Measurements from ENCODE around the gene SMPDL3A.
A peak's percentile ranks its signal among the peaks of the same experiment; 100 is the strongest.
"Not testable (repeated sequence)": the region's sequence is repeated elsewhere in the genome, so short reads cannot be mapped to it uniquely, and the experiment has no call there.

SMPDL3A gene, protein sequence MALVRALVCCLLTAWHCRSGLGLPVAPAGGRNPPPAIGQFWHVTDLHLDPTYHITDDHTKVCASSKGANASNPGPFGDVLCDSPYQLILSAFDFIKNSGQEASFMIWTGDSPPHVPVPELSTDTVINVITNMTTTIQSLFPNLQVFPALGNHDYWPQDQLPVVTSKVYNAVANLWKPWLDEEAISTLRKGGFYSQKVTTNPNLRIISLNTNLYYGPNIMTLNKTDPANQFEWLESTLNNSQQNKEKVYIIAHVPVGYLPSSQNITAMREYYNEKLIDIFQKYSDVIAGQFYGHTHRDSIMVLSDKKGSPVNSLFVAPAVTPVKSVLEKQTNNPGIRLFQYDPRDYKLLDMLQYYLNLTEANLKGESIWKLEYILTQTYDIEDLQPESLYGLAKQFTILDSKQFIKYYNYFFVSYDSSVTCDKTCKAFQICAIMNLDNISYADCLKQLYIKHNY

GRCh38 chr6:122789182-122790027 is at the start of gene SMPDL3A:
Gene SMPDL3A, plus strand, starts transcription at chr6:122789258. Its CDS starts 89 bp downstream, at chr6:122789347.
- DNase-seq (ENCODE audit: low read depth in 1 of 2, low spot score in 1 of 2) = peak; percentile 33 to 73
- TF ChIP-seq JUND (IDR thresholded peaks at IDR 0.05; ENCODE audit: low read depth) = no peak
- in situ Hi-C loops (cut with HindIII; ENCODE audit: low pct_unique_long_range_greater_than_20kb, low sequenced_read_pairs) = no loop called here

DNA sequence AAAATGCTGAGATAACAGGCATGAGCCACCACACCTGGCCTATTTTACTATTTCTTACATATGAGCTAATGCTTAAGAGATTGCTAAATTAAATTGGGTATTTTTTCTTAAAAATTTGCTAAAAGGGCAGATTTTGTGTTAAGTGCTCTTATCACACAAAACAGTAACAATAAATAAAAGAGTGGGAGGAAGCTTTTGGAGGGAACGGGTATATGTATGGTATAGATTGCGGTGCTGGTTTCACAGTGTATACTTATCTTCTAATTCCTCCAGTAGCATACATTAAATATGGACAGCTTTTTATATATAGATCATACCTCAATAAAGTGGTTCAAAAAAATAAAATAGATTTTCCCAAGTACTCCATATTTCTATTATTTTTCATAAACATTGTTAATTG is 49.0 kb upstream of the SMPDL3A start:
- in situ Hi-C loops (cut with HindIII; ENCODE audit: low pct_unique_long_range_greater_than_20kb, low sequenced_read_pairs) = no loop called here
- DNase-seq (ENCODE audit: low read depth in 1 of 2, low spot score in 1 of 2) = no peak
- no peak for TF ChIP-seq JUND (IDR thresholded peaks at IDR 0.05; ENCODE audit: low read depth)

- DNase-seq (ENCODE audit: low read depth in 1 of 2, low spot score in 1 of 2) = no peak
- in situ Hi-C loops (cut with HindIII; ENCODE audit: low pct_unique_long_range_greater_than_20kb, low sequenced_read_pairs) = no loop called here
- no peak for TF ChIP-seq JUND (IDR thresholded peaks at IDR 0.05; ENCODE audit: low read depth)
Observed at GRCh38 chr6:122740936-122741335, 48.1 kb upstream of the SMPDL3A start.

- peak in 1 of 2 experiments; percentile 23 for DNase-seq (ENCODE audit: low read depth in 1 of 2, low spot score in 1 of 2)
- in situ Hi-C loops (cut with HindIII; ENCODE audit: low pct_unique_long_range_greater_than_20kb, low sequenced_read_pairs) = not testable (repeated sequence)
Observed at GRCh38 chr6:122744247-122744646, 44.8 kb upstream of the SMPDL3A start.

DNA sequence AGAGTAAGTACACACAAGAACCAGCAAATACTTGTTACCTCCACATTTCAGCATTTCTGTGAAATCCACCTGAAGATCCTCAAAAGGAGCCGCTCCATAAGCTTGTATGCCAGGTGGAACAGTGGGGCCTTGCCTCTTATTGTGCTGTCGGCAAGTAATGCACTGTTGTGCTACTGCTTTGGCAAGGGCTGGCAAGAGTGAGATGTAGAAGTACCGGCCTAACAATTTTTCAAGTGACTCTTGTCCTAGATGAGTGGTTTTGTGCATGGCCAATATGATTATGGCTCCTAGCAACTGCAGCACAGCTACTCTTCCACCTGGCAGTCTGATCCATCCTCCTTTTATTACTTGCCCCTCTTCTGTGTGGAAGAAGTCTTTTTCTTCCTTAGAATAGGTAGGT is 44.2 kb upstream of the SMPDL3A start:
- DNase-seq (ENCODE audit: low read depth in 1 of 2, low spot score in 1 of 2); in situ Hi-C loops (cut with HindIII; ENCODE audit: low pct_unique_long_range_greater_than_20kb, low sequenced_read_pairs): not testable (repeated sequence)

DNA sequence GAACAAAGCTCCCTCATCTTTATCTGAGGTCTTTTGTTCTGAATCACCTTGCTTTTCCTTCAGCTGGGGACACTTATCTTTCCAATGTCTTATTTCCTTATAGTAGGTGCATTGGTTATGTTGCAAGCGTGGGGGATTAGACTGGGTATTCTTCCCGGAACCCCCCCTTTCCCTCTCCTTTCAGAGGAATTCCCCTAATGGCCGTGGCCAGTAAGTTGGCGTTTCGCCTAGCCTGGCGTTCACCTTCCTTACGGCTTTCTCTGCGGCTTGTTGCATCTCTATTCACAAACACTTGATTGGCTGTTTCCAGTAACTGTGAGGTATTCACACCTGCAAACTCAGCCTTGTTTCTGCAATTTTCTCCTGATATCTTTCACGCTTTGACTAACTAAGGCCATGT is 42.4 kb upstream of the SMPDL3A start:
- DNase-seq (ENCODE audit: low read depth in 1 of 2, low spot score in 1 of 2) = no peak
- in situ Hi-C loops (cut with HindIII; ENCODE audit: low pct_unique_long_range_greater_than_20kb, low sequenced_read_pairs) = no loop called here
- TF ChIP-seq JUND (IDR thresholded peaks at IDR 0.05; ENCODE audit: low read depth) = no peak

DNA sequence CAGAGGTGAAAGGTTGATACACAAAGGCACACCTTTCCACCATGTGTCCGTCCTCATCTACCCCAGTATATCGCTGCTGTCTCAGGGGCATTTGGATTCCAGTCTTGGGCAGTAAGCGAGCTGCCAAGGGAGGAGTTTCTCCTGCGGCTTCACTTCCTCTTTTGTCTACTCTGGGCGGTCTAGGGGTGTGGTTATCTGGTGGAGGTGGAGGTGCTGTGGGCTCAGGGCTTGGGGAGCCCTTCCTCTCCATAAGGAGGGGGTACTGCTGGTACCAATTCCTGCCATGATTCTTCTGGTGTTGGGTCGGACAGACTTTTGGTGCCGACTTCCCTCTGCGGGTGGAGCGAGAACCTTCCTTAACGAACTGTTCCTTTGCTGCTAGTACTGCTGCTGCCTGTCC is 41.5 kb upstream of the SMPDL3A start:
- in situ Hi-C loops (cut with HindIII; ENCODE audit: low pct_unique_long_range_greater_than_20kb, low sequenced_read_pairs) = no loop called here
- DNase-seq (ENCODE audit: low read depth in 1 of 2, low spot score in 1 of 2) = no peak
- TF ChIP-seq JUND (IDR thresholded peaks at IDR 0.05; ENCODE audit: low read depth) = no peak

GRCh38 chr6:122748945-122749344 is 40.1 kb upstream of the SMPDL3A start:
- in situ Hi-C loops (cut with HindIII; ENCODE audit: low pct_unique_long_range_greater_than_20kb, low sequenced_read_pairs); DNase-seq (ENCODE audit: low read depth in 1 of 2, low spot score in 1 of 2): not testable (repeated sequence)

GRCh38 chr6:122749451-122750050 is 39.5 kb upstream of the SMPDL3A start:
- in situ Hi-C loops (cut with HindIII; ENCODE audit: low pct_unique_long_range_greater_than_20kb, low sequenced_read_pairs) = no loop called here
- no peak for TF ChIP-seq JUND (IDR thresholded peaks at IDR 0.05; ENCODE audit: low read depth)
- DNase-seq (ENCODE audit: low read depth in 1 of 2, low spot score in 1 of 2) = peak in 1 of 2 experiments; percentile 10

GRCh38 chr6:122751326-122751725 is 37.7 kb upstream of the SMPDL3A start:
- in situ Hi-C loops (cut with HindIII; ENCODE audit: low pct_unique_long_range_greater_than_20kb, low sequenced_read_pairs) = no loop called here
- no peak for TF ChIP-seq JUND (IDR thresholded peaks at IDR 0.05; ENCODE audit: low read depth)
- DNase-seq (ENCODE audit: low read depth in 1 of 2, low spot score in 1 of 2) = no peak

- no peak for DNase-seq (ENCODE audit: low read depth in 1 of 2, low spot score in 1 of 2)
- no peak for TF ChIP-seq JUND (IDR thresholded peaks at IDR 0.05; ENCODE audit: low read depth)
- in situ Hi-C loops (cut with HindIII; ENCODE audit: low pct_unique_long_range_greater_than_20kb, low sequenced_read_pairs) = no loop called here
Observed at GRCh38 chr6:122752459-122752858, 36.6 kb upstream of the SMPDL3A start.

GRCh38 chr6:122753000-122753687 is 35.9 kb upstream of the SMPDL3A start:
- TF ChIP-seq JUND (IDR thresholded peaks at IDR 0.05; ENCODE audit: low read depth) = no peak
- DNase-seq (ENCODE audit: low read depth in 1 of 2, low spot score in 1 of 2) = no peak
- in situ Hi-C loops (cut with HindIII; ENCODE audit: low pct_unique_long_range_greater_than_20kb, low sequenced_read_pairs) = no loop called here
